Large intestine (tissue), 3 donors: ENCODE measurements around the gene MOSMO. TPM values are rescaled to one million over a fixed set of nuclear protein-coding genes. Genes with fewer than 3 reads are reported as not detected.
"Not testable (repeated sequence)": the region's sequence is repeated elsewhere in the genome, so short reads cannot be mapped to it uniquely, and the experiment has no call there.

Source experiments
- DNase-seq, 2 donors: peaks; one replicate each; pipeline versions ENCODE4 v3.0.0 to v3.0.0-alpha.2; 2013
- H3K27ac ChIP-seq: one replicate; pipeline ENCODE4 v1.5.1; 2013; ENCODE audit warnings: low read length
- H3K27me3 ChIP-seq: 2 replicates; pipeline ENCODE4 v1.6.1; 2013; ENCODE audit warnings: low read length; ENCODE audit not compliant: control insufficient read depth, insufficient read depth
- H3K36me3 ChIP-seq: 2 replicates; pipeline ENCODE4 v1.6.1; 2013; ENCODE audit warnings: low read length; ENCODE audit not compliant: control insufficient read depth, insufficient read depth
- H3K4me1 ChIP-seq: one replicate; pipeline ENCODE4 v1.6.1; 2013; ENCODE audit warnings: low read length; ENCODE audit not compliant: control insufficient read depth, insufficient read depth
- H3K4me3 ChIP-seq: one replicate; pipeline ENCODE4 v1.5.1; 2013; ENCODE audit warnings: low read length
- H3K9me3 ChIP-seq: one replicate; pipeline ENCODE4 v1.6.1; 2013; ENCODE audit warnings: mild to moderate bottlenecking, low read depth, low read length, moderate library complexity; ENCODE audit not compliant: control insufficient read depth
- WGBS: methylation state at CpG from one replicate; pipeline ENCODE4 v1.1.5; 2013; ENCODE audit warnings: low lambda C conversion rate; ENCODE audit not compliant: insufficient coverage; 5-methylcytosine and 5-hydroxymethylcytosine counted together
- polyA plus RNA-seq: library from polyadenylated mRNA; unstranded; fragments of 120-200 nt; gene quantifications from one replicate; pipeline ENCODE4 v1.2.1, GENCODE V29; 2013

The MOSMO gene
- polyA plus RNA-seq, 1 donor, result 15.6 TPM

DNA sequence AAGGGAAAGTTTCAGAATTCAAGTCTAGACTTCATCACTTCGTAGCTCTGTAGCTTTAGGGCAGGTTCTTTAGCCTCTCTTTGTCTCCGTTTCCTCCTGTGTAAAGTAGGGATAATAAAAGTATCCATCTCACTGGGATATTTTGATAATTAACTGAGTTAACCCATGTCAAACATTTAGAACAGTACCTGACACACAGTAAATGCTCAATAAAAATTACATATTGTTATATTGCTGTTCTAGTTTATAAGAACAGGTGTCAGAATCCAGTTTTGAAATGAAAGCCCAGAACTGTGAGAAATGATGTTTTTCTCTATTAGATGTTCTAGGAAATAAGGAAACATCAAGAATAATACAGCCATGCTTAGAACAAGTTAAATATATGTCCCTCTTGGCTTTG, 4.3 kb downstream of the MOSMO start:
- H3K4me3 ChIP-seq, result no peak overlapping the region
- no peaks in the 10 kb centered on the region for H3K27me3 ChIP-seq
- no peak overlapping the region for H3K27ac ChIP-seq
- no peaks in the 10 kb centered on the region for H3K36me3 ChIP-seq
- no peak for DNase-seq
- WGBS, result 83% methylated on average over 1 of the region's 2 CpGs
- no peaks in the 10 kb centered on the region for H3K4me1 ChIP-seq
- H3K9me3 ChIP-seq, result no peaks in the 10 kb centered on the region

DNA sequence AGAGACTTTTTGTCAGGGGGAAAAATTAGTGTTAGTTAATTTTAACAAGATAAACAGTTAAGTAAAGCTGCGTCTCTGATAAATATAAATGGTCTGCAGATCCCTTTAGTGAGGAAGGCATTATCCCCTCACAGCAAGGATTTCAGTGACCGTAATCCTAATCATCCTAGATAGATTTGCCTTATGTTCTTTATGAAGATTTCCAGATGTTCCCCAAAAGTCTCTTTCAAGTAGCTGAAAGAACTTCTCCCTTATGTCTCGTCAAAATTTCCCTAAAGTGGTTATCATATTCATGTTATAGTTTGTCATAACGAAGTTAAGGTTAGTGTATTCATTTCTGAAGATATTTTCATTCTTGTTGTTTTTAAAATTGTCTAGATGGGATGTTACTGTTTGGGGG, 5.6 kb downstream of the MOSMO start:
- 84% methylated on average over 2 of the region's 4 CpGs for WGBS

DNA sequence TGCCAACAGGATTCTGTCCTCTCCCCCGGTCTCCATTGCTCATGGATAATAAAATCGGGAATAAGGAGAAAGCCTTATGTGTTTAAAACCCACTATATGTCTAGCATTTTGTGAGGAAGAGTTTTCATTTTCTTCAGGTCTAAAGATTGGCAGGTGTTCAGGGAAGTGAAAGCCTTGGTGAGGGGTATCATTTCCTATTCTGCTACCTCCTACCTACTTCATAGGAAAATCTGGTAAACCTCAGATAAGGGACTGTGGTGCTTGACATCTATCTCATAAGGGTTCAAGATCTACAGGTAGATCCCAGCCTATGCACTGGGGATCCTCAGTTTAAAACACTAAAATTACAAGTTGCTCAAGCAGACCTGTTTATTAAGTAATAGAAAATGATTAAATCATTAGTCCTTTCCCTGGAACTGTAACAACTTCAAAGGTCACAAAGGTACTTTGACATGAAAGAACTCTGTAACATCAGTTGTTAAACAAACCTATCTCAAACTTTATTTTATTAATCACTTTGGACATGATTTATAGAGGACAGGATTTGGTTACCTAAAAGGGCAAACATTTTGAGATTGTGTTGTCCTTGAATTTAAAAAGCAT, 6.5 kb downstream of the MOSMO start:
- Histone ChIP-seq H3K4me1 (no peaks in the 10 kb centered on the region), H3K36me3 (no peaks in the 10 kb centered on the region), H3K9me3 (no peaks in the 10 kb centered on the region), H3K4me3 (no peak overlapping the region), H3K27me3 (no peaks in the 10 kb centered on the region), H3K27ac (no peak overlapping the region)
- 82% methylated on average over 2 of the region's 2 CpGs for WGBS
- DNase-seq, result peak in 1 of 2 donors; percentile 35

More for the DNA sequence above, 5.6 kb downstream of the MOSMO start:
- Histone ChIP-seq H3K4me3 (no peak overlapping the region), H3K4me1 (no peaks in the 10 kb centered on the region), H3K36me3 (no peaks in the 10 kb centered on the region), H3K27me3 (no peaks in the 10 kb centered on the region), H3K9me3 (no peaks in the 10 kb centered on the region), H3K27ac (no peak overlapping the region)
- no peak for DNase-seq

DNA sequence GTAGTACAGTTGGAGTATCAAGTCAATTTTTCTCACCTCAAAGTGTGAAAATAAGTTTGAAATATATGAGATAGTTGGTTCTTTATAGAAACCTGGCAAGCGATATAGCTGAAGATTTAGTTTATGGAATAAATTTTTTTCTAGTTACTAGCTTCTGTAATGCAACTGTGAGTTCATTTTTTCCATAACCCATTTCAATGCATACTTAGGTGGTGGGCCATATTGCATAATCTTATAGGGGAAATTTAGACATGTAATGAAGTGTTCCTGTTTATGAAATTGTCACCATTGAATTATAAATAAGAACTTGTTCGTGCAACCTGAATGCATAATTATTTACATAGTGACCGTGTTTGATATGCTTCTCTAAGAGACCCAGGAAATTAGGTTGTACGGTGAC, 9.0 kb downstream of the MOSMO start:
- no peaks in the 10 kb centered on the region for H3K9me3 ChIP-seq
- H3K36me3 ChIP-seq, result no peaks in the 10 kb centered on the region
- no peak overlapping the region for H3K4me3 ChIP-seq
- WGBS, result 100% methylated on average over 1 of the region's 4 CpGs
- H3K27me3 ChIP-seq, result no peaks in the 10 kb centered on the region
- no peaks in the 10 kb centered on the region for H3K4me1 ChIP-seq
- no peak overlapping the region for H3K27ac ChIP-seq
- no peak for DNase-seq

DNA sequence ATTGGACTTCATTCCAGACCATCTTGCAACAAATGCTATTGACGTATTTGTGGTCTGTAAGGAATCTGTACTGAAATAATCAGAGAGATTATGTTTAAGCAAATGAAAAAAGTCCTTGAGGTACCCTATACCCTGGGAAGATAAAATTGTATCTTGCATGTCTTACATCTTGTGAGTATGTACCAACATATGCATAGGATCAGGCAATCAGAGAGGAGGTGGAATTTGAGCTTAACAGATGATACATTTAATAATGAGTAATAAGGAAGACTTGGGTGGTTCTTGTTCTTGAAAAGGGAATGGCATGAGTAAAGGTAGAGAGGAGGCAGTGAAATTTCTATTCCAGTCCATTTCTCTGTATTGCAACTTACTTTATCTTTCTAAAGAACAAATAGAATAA, 10.6 kb downstream of the MOSMO start:
- Histone ChIP-seq H3K9me3 (no peaks in the 10 kb centered on the region), H3K4me1 (no peaks in the 10 kb centered on the region), H3K4me3 (no peak overlapping the region), H3K36me3 (no peaks in the 10 kb centered on the region), H3K27ac (no peak overlapping the region), H3K27me3 (no peaks in the 10 kb centered on the region)
- WGBS, result no CpG with 5 or more reads among the region's 1 CpG
- DNase-seq, result peak in 1 of 2 donors; percentile 19

DNA sequence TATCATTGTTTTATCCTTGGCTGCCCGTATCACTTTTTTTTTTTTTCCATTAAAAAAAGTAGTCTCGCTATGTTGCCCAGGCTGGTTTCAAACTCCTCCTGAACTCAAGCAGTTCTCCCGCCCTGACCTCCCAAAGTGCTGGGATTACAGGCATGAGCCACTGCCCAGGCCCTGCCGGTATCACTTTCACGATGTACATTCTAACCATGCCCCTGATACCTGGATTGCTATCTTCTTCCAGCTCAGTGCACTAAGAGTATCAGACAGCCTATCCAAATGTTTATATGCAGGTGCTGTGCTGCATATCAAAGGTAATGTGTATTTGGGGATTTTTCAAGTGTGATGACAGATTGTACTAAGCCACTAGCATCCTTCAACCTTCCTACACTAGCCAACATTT, 14.2 kb downstream of the MOSMO start:
- no peak for DNase-seq
- no peaks in the 10 kb centered on the region for H3K4me1 ChIP-seq
- H3K9me3 ChIP-seq, result no peaks in the 10 kb centered on the region
- H3K36me3 ChIP-seq, result no peaks in the 10 kb centered on the region
- no peak overlapping the region for H3K4me3 ChIP-seq
- no peaks in the 10 kb centered on the region for H3K27me3 ChIP-seq
- WGBS, result no CpG with 5 or more reads among the region's 5 CpGs
- H3K27ac ChIP-seq, result no peak overlapping the region

DNA sequence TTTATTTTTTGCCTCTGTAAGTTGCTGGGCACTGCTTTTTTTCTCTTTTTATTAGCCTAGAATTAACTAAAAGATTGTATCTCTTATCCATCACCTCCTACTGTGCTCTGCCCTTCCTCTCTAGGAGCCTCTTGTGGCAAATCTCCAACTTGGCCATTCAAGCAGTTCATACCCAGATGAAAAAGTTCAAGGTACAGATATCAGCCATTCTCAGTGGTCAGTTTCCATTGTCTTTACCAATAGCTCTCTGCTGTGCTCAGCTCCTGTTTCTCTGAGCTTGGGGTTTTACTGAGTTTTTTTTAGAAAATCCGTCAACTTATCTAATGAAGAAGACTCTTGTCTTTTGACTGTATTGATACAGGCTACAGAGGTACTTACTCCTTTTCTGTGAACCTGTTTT, 15.6 kb downstream of the MOSMO start:
- H3K27me3 ChIP-seq, result no peaks in the 10 kb centered on the region
- H3K36me3 ChIP-seq, result no peaks in the 10 kb centered on the region
- H3K4me1 ChIP-seq, result no peaks in the 10 kb centered on the region
- no CpG with 5 or more reads among the region's 1 CpG for WGBS
- H3K9me3 ChIP-seq, result no peaks in the 10 kb centered on the region
- H3K27ac ChIP-seq, result no peak overlapping the region
- no peak overlapping the region for H3K4me3 ChIP-seq
- no peak for DNase-seq

DNA sequence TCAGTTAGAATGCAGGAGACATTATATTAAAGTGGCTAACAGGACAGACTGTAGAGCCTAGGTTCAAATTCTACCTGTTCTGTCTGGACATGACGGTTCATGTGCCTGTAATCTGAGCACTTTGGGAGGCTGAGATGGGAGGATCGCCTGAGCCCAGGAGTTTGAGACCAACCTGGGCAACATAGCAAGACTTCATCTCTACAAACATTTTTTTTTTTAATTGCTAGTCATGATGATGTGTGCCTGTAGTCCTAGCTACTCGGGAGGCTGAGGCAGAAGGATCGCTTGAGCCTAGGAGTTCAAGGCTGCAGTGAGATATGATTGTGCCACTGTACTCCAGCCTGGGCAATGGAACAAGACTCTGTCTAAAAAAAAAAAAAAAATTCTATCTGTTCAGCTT, 16.9 kb downstream of the MOSMO start:
- H3K27ac ChIP-seq, H3K4me3 ChIP-seq, DNase-seq, H3K27me3 ChIP-seq, H3K36me3 ChIP-seq, H3K9me3 ChIP-seq, H3K4me1 ChIP-seq: not testable (repeated sequence)
- WGBS, result no CpG with 5 or more reads among the region's 4 CpGs

DNA sequence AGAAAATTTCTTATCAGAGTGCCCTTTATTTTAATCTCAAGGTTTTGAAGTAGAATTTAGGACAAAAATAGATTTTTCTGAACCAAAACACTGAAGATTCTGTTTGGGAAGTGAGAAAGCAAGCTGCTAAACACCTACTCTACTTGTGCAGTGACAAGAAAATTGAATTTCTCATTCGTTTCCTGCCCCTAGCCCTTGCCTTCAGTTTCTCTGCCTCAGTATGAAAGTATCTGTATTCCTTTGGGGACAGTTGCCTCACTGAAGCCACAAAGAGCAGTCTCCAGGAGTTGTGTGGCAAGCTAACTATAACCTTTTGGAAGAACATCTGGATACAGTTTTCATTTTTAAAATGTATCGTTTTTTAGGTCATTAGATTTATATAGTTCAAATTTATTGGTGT, 19.7 kb downstream of the MOSMO start:
- no peak overlapping the region for H3K27ac ChIP-seq
- no peak overlapping the region for H3K4me3 ChIP-seq
- H3K4me1 ChIP-seq, result peaks cover 2% of the 10 kb centered on the region
- H3K36me3 ChIP-seq, result no peaks in the 10 kb centered on the region
- no peaks in the 10 kb centered on the region for H3K9me3 ChIP-seq
- no peaks in the 10 kb centered on the region for H3K27me3 ChIP-seq
- no peak for DNase-seq
- 51% methylated on average over 2 of the region's 2 CpGs for WGBS

DNA sequence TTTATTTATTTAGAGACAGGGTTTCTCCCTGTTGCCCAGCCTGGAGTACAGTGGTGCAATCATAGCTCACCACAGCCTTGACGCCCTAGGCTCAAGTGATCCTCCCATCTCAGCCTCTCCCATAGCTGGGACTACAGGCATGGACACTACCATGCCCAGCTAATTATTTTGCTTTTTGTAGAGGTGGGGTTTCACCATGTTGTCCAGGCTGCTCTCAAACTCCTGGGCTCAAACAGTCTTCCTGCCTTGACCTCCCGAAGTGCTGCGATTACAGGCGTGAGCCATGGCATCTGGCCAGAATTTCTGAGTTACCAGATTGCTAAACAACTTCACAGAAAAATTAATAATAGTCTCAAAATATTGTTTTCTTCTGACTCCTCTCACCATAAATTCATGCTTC, 21.7 kb downstream of the MOSMO start:
- Histone ChIP-seq H3K4me1 (peaks cover 2% of the 10 kb centered on the region), H3K27me3 (no peaks in the 10 kb centered on the region), H3K9me3 (no peaks in the 10 kb centered on the region), H3K4me3 (no peak overlapping the region), H3K36me3 (no peaks in the 10 kb centered on the region), H3K27ac (no peak overlapping the region)
- no CpG with 5 or more reads among the region's 4 CpGs for WGBS
- no peak for DNase-seq

DNA sequence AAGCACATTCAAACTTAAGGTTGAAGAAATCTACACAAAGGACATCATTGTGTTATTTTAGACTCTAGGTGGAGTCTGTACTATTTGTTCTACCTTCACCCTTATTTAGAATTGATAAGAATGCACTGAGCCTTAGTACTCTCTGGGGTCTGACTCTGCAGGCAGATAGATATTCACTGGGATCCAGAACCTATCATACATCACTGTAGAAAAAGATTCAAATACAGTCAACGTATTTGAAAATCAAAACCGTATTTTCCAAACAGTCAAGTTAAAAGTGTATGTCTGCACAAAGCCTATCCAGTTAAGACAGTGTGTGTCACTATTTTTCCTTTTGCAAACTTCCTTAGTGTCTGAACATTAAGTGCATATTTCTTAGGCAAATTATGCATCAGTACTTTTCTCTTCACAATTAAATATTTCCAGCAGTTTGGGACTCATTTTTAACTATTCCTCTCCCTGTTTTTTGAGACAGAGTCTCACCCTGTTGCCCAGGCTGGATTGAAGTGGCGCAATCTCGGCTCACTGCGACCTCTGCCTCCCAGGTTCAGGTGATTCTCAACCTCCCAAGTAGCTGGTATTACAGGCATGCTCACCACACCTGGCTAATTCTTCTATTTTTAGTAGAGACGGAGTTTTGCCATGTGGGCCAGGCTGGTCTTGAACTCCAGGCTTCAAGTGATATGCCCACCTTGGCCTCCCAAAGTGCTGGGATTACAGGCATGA, 22.3 kb downstream of the MOSMO start:
- Histone ChIP-seq H3K9me3 (no peaks in the 10 kb centered on the region), H3K4me3 (no peak overlapping the region), H3K27me3 (no peaks in the 10 kb centered on the region), H3K4me1 (peaks cover 2% of the 10 kb centered on the region), H3K36me3 (no peaks in the 10 kb centered on the region), H3K27ac (no peak overlapping the region)
- DNase-seq, result peak; percentile 15 to 51
- no CpG with 5 or more reads among the region's 6 CpGs for WGBS
